Urothelium cell line (cell line): ENCODE measurements around the gene S100A6.

Source experiments
- DNase-seq: peaks from one replicate; pipeline ENCODE4 v3.0.0; 2011; ENCODE audit warnings: low spot score, mixed read lengths
- FAIRE-seq: peaks from 2 replicates; lab custom pipeline; 2011; peaks lifted over from hg19 to GRCh38; lab: Jason Lieb, UNC

S100A6 gene

GRCh38 chr1:153507926-153508583 is 27.7 kb downstream of the S100A6 start:
- FAIRE-seq (no peak), DNase-seq (no peak)

DNA sequence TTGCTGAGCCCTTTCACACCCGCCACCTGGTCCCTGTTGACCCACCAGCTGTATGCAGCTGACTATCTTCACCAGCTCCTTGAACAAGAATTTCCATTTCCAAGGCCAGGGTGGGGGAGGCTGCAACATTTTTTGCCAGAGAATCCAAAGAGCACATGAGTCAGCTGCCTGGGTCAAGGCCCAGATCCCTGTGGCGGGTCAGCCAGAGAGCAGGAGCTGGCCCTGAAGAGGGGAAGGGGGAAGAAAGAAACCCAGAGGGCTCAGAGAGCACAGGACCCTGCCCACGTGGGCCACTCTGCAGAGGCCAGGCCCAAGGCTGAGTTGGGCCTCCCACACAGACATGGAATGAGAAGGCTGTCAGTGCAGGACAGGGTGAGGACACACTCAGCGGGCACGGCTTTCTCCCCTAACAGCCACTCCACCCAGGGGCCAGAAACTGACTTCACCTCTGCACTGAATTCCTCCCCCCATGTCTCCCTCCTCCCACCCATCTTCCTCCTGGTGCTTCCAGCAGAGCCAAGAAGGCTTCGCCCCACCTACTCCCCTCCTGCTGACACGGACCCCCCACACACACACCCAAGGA is 28.9 kb downstream of the S100A6 start:
- DNase-seq (peak; percentile 84), FAIRE-seq (no peak)

- FAIRE-seq (no peak), DNase-seq (no peak)
These were observed 29.4 kb downstream of the S100A6 start for GRCh38 chr1:153506386-153506785.

- no peak for FAIRE-seq
- no peak for DNase-seq
These were observed 30.2 kb downstream of the S100A6 start for GRCh38 chr1:153505576-153505975.

DNA sequence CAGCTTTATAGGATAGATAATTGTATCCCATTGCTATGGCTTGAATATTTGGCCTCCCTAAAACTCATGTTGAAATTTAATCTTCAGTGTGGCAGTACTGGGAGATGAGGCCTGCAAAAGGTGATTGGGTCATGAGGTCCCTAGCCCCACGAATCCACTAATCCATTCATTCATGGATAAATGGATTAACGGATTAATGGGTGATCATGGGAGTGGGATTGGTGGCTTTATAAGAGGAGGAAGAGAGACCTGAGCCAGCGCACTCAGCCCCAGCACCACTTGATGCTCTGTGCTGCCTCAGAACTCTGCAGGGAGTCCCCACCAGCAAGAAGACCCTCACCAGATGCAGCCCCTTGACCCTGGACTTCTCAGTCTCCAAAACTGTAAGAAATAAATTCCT is 32.0 kb downstream of the S100A6 start:
- no peak for FAIRE-seq
- DNase-seq, result no peak

DNA sequence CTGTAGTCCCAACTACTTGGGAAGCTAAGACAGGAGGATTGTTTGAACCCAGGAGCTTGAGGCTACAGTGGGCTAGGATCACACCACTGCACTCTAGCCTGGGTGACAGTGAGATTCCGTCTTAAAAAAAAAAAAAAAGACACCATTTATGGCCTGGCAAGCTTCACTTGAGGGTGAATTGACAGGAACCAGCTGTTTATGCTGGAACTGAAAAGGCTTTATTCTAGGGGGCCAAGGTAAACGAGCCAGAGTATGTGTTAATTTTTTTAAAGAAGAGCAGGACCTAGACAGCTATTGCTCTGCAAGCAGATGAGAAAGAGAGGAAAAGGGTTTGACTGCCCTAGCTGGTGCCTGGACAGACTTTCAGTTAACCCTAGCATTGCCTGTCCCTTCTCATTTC is 37.0 kb downstream of the S100A6 start:
- no peak for FAIRE-seq

GRCh38 chr1:153495536-153495935 is 40.3 kb downstream of the S100A6 start:
- no peak for FAIRE-seq
- no peak for DNase-seq

More for the DNA sequence above, 37.0 kb downstream of the S100A6 start:
- no peak for DNase-seq

GRCh38 chr1:153494976-153495535 is 40.7 kb downstream of the S100A6 start:
- peak; percentile 20 for FAIRE-seq

GRCh38 chr1:153493343-153493960 is 42.3 kb downstream of the S100A6 start:
- FAIRE-seq (no peak), DNase-seq (no peak)

More at GRCh38 chr1:153494976-153495535, 40.7 kb downstream of the S100A6 start:
- peak; percentile 61 for DNase-seq

DNA sequence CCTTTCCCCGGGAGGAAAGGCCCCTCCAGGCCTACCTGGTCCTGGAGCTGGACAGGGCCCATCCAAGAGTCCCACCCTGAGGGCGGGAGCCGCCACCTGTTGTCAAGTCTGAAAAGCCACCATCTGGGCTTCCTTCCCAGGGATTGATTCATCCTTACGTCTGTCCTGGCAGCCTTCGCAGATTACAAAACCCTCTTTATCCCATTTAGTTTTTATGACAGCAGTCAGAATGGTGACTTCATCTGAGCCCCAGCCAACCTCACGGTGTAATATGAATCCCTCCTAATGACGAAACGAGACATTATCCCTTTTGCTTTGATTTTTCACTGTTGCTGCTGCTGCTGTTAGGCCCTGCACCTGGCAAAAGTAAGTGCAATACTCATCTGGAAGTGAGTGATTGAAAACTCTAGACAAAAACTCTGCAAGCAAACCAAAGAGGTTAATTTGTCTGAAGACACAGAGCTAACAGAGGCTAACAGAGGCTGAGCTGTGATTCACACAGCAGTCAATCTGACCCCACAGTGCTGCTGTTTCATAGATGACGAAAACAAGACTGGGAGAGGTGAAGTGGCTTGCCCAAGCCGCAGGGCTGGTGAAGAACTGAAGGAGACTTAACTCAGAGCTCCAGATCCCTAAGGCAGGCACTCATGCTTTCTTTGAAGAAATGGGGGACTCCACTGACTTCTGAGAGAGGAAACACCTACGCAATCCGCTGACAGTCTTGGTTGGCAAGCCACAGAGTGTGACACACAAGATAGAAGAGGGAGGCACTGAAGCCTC is 45.3 kb downstream of the S100A6 start:
- DNase-seq, result peak; percentile 83
- FAIRE-seq, result no peak

DNA sequence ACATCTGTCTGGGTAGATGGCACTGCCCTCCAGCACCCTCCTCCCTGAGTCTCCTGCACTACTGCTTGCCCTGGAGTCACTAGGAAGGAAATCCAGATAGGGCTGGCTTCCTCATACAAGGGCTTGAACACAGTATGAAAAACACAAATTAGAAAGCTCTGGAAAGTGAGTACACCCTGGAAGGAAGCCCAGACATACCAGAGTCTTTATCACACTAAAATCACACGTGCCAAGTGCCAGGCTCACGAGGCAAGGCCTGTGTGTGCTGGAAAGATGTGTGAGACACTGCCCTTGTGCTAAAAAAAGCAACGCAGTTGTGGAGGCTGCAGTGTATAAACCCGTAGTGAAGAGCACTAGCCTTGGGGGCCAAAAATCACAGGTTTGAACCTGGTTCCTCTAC is 47.1 kb downstream of the S100A6 start:
- no peak for DNase-seq
- FAIRE-seq, result no peak

GRCh38 chr1:153487707-153488106 is 48.1 kb downstream of the S100A6 start:
- DNase-seq (no peak), FAIRE-seq (no peak)

DNA sequence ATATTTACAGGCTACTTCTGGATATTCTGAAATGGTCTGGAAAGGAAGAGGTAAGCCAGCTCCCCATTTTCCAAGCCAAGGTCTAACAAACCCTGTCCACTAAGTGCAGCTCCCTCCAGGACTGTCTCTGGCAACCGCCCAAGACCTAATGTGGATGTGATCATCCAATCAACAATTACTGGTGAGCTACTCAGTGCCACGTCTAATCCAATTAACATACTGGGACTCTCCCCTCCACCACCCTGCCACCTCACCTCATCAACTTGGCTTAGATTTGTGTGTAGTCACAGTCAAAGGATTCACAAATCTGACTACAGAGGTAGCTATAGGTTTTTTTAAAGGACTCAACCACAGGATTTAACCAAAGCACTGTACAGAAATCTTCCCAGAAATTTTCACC is 49.9 kb downstream of the S100A6 start:
- FAIRE-seq, result no peak
- no peak for DNase-seq
